Memory B cell (primary cell): ENCODE measurements around the gene SHISA3.

Source experiments
- ATAC-seq: fragments of 150-1000 bp; cut with Tn5 transposase; 2 replicates; pipeline ENCODE4 v1.10.0; 2021; ENCODE audit warnings: low read depth, mild to moderate bottlenecking, moderate library complexity
- DNase-seq, 2 donors: peaks; one replicate each; pipeline ENCODE4 v3.0.0; 2022; ENCODE audit warnings: low spot score in 2 of 2
- H3K27ac Mint-ChIP-seq: one replicate; pipeline ENCODE4 v1.8.0; 2022; ENCODE audit warnings: mild to moderate bottlenecking, moderate library complexity, mixed read lengths
- H3K27me3 Mint-ChIP-seq: one replicate; pipeline ENCODE4 v1.8.0; 2022; ENCODE audit warnings: mixed read lengths
- H3K36me3 Mint-ChIP-seq: one replicate; pipeline ENCODE4 v1.8.0; 2022; ENCODE audit warnings: mild to moderate bottlenecking, mixed read lengths
- H3K4me1 Mint-ChIP-seq: one replicate; pipeline ENCODE4 v1.8.0; 2022; ENCODE audit warnings: mixed read lengths
- H3K4me3 Mint-ChIP-seq: one replicate; pipeline ENCODE4 v1.8.0; 2022; ENCODE audit warnings: mild to moderate bottlenecking, moderate library complexity, mixed read lengths
- H3K9me3 Mint-ChIP-seq: one replicate; pipeline ENCODE4 v1.8.0; 2022; ENCODE audit warnings: mixed read lengths

SHISA3 gene

DNA sequence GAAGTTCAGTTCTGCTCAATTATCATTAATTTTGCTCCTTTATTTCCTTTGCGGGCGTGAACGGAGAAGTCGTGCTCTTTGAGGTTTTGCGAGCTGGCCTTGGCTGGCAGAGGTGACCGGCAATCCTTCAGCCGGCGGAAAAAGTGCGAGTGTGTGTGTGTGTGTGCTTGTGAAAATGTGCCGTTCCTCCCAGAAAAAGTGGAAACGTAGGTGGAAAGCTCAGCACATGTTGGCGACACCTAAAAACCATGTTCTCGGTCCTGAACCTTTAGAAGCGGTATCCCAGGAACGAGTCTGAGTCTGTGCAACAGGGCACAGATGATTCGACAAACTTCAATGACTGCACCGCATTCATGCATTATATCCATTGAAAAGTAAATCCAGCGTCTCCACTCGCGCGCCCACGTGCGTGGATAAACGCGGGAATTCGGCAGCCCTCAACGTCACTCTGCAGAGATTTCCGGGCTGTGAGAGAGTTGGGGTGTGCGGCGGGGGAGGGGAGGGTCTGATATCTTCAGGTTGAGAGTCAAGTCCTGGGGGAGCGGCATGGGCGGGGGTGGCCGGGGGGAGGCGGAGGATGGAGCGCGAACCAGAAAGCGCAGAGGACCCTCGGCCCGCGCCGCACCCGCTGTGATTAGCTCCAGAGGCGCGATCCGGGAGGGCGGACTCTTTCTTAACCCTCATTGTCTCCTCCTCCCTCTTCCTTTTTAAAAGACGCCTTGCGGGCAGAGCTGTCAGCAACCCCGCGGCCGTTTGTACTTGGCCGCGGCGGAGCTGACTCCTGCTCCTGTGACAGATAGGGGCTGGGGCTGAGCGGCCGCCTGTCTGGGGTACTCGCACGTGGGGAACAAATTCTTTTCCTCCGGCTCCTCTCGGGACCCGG is at the start of gene SHISA3:
TSS of gene SHISA3 (plus strand) at position 737 of the 883 bp plus-strand sequence. CDS start 569 bp downstream, outside the sequence.
- DNase-seq (peak in 1 of 2 donors; percentile 19), ATAC-seq (peak; percentile 44)
- Mint-ChIP-seq H3K27me3 (peaks cover 20% of the 10 kb centered on the region), H3K36me3 (no peaks in the 10 kb centered on the region), H3K9me3 (no peaks in the 10 kb centered on the region), H3K27ac (no peak within 1 kb of the TSS), H3K4me1 (peaks cover 21% of the 10 kb centered on the region), H3K4me3 (peak within 1 kb of the TSS; percentile 85)

GRCh38 chr4:42348247-42348646 is 49.0 kb upstream of the SHISA3 start:
- H3K36me3 Mint-ChIP-seq: no peaks in the 10 kb centered on the region

DNA sequence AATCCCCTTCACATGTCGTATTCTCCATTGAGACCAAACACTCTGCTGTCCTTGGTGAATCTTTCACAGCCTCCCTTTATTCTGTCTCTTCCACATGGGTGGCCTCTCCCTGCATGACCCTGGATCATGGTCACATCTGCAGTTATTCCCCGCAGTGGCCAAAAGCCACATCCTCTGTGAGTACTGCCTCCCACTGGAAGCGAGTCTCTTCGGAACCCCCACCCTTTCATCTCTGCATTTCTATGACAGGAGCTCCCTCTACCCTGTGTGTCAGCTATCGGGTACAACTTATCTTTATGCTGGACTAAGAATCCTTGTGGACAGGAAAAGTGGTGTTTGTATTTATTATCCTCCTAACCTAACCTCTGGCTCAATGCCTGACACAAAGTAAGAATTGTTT is 48.6 kb upstream of the SHISA3 start:
- Mint-ChIP-seq H3K9me3 (no peaks in the 10 kb centered on the region), H3K27me3 (peaks cover 5% of the 10 kb centered on the region), H3K36me3 (no peaks in the 10 kb centered on the region), H3K4me1 (peaks cover 10% of the 10 kb centered on the region), H3K27ac (no peak overlapping the region), H3K4me3 (no peak overlapping the region)
- no peak for ATAC-seq
- DNase-seq: no peak

More at GRCh38 chr4:42348247-42348646, 49.0 kb upstream of the SHISA3 start:
- peaks cover 6% of the 10 kb centered on the region for H3K27me3 Mint-ChIP-seq
- H3K4me1 Mint-ChIP-seq: peaks cover 12% of the 10 kb centered on the region
- DNase-seq (no peak), ATAC-seq (no peak)
- H3K9me3 Mint-ChIP-seq: no peaks in the 10 kb centered on the region
- no peak overlapping the region for H3K27ac Mint-ChIP-seq
- no peak overlapping the region for H3K4me3 Mint-ChIP-seq

GRCh38 chr4:42350611-42351182 is 46.6 kb upstream of the SHISA3 start:
- Mint-ChIP-seq H3K4me1 (no peaks in the 10 kb centered on the region), H3K9me3 (no peaks in the 10 kb centered on the region), H3K36me3 (no peaks in the 10 kb centered on the region), H3K27me3 (peaks cover 10% of the 10 kb centered on the region), H3K27ac (no peak overlapping the region), H3K4me3 (no peak overlapping the region)
- DNase-seq (no peak), ATAC-seq (no peak)

- Mint-ChIP-seq H3K27me3 (peaks cover 16% of the 10 kb centered on the region), H3K9me3 (no peaks in the 10 kb centered on the region), H3K4me3 (no peak overlapping the region), H3K27ac (no peak overlapping the region), H3K4me1 (no peaks in the 10 kb centered on the region), H3K36me3 (no peaks in the 10 kb centered on the region)
- ATAC-seq: no peak
- no peak for DNase-seq
These were observed 45.2 kb upstream of the SHISA3 start for GRCh38 chr4:42352049-42352448.

DNA sequence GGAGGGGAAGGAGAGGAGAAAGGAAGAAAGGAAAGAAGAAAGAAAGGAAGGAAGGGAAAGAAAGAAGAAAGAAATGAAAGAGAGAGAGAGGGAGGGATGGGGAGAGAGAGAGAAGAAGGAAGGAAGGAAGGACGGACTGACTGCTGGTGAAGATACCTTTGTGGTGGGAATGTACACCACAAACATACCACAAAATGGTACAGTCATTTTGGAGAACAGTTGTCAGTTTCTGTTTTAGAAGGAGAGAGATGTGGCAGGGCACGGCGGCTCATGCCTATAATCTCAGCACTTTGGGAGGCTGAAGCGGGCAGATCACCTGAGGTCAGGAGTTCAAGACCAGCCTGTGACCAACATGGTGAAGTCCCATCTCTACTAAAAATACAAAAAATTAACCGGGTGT is 40.0 kb upstream of the SHISA3 start:
- H3K4me3 Mint-ChIP-seq: no peak overlapping the region
- DNase-seq (no peak), ATAC-seq (no peak)
- H3K27me3 Mint-ChIP-seq: peaks cover 22% of the 10 kb centered on the region
- no peaks in the 10 kb centered on the region for H3K36me3 Mint-ChIP-seq
- H3K27ac Mint-ChIP-seq: no peak overlapping the region
- no peaks in the 10 kb centered on the region for H3K4me1 Mint-ChIP-seq
- no peaks in the 10 kb centered on the region for H3K9me3 Mint-ChIP-seq

DNA sequence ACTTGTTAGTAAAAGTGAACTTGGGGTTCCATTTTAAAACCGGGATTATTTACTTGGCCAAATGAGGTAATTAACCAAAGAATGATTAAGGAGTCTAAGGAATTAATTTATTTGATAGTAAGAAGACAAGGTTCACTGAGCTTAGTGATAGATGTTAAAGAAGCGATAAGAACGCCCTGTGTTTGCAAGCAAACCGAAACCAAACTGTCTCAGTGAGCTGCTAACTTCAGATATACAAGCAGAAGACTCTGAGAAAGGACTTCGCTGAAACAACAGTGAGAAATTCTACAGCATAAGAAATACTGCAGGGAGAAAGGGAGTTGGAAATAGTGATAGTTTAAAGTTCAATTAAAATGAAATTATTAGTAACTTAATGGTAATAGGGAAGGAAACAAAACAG is 37.6 kb upstream of the SHISA3 start:
- Mint-ChIP-seq H3K36me3 (no peaks in the 10 kb centered on the region), H3K9me3 (no peaks in the 10 kb centered on the region), H3K4me3 (no peak overlapping the region), H3K27me3 (peaks cover 14% of the 10 kb centered on the region), H3K4me1 (no peaks in the 10 kb centered on the region), H3K27ac (no peak overlapping the region)
- no peak for ATAC-seq
- no peak for DNase-seq

DNA sequence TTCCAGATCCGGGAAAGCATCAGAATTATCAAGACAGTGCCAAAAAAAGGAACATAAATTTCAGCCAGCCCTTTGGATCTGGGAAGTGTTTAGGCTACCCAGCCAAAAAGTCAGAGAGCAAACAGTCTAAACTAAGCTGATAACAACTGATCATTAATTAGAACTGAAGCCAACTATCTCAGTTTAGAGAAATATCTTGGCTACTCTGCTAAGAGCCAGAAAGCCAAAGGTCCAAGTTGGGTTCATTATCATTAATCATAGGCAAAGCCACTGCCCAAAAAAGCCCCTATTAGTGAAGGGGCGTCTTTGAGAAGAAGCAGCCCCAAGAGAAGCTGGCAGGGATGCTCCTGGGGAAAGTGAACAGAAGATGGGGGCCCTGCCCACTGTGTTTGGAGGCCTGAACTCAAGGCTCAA is 37.0 kb upstream of the SHISA3 start:
- H3K36me3 Mint-ChIP-seq: no peaks in the 10 kb centered on the region
- no peak overlapping the region for H3K4me3 Mint-ChIP-seq
- ATAC-seq (no peak), DNase-seq (no peak)
- H3K27me3 Mint-ChIP-seq: peaks cover 14% of the 10 kb centered on the region
- no peak overlapping the region for H3K27ac Mint-ChIP-seq
- no peaks in the 10 kb centered on the region for H3K9me3 Mint-ChIP-seq
- H3K4me1 Mint-ChIP-seq: no peaks in the 10 kb centered on the region

- DNase-seq: no peak
- no peak overlapping the region for H3K27ac Mint-ChIP-seq
- H3K36me3 Mint-ChIP-seq: no peaks in the 10 kb centered on the region
- no peak overlapping the region for H3K4me3 Mint-ChIP-seq
- H3K4me1 Mint-ChIP-seq: no peaks in the 10 kb centered on the region
- H3K27me3 Mint-ChIP-seq: peaks cover 11% of the 10 kb centered on the region
- H3K9me3 Mint-ChIP-seq: no peaks in the 10 kb centered on the region
- no peak for ATAC-seq
These were observed 35.8 kb upstream of the SHISA3 start for GRCh38 chr4:42361456-42361855.

GRCh38 chr4:42362591-42362990 is 34.7 kb upstream of the SHISA3 start:
- Mint-ChIP-seq H3K4me1 (no peaks in the 10 kb centered on the region), H3K36me3 (no peaks in the 10 kb centered on the region), H3K27ac (no peak overlapping the region), H3K4me3 (no peak overlapping the region), H3K27me3 (peaks cover 8% of the 10 kb centered on the region), H3K9me3 (no peaks in the 10 kb centered on the region)
- ATAC-seq (no peak), DNase-seq (no peak)

- Mint-ChIP-seq H3K4me1 (no peaks in the 10 kb centered on the region), H3K36me3 (no peaks in the 10 kb centered on the region), H3K27me3 (peaks cover 8% of the 10 kb centered on the region), H3K4me3 (no peak overlapping the region), H3K27ac (no peak overlapping the region), H3K9me3 (no peaks in the 10 kb centered on the region)
- DNase-seq (no peak), ATAC-seq (no peak)
These were observed 33.7 kb upstream of the SHISA3 start for GRCh38 chr4:42363614-42364013.

GRCh38 chr4:42364266-42365053 is 32.8 kb upstream of the SHISA3 start:
- no peak overlapping the region for H3K27ac Mint-ChIP-seq
- no peaks in the 10 kb centered on the region for H3K9me3 Mint-ChIP-seq
- peaks cover 4% of the 10 kb centered on the region for H3K27me3 Mint-ChIP-seq
- no peak for DNase-seq
- H3K36me3 Mint-ChIP-seq: no peaks in the 10 kb centered on the region
- ATAC-seq: no peak
- H3K4me1 Mint-ChIP-seq: no peaks in the 10 kb centered on the region
- no peak overlapping the region for H3K4me3 Mint-ChIP-seq

DNA sequence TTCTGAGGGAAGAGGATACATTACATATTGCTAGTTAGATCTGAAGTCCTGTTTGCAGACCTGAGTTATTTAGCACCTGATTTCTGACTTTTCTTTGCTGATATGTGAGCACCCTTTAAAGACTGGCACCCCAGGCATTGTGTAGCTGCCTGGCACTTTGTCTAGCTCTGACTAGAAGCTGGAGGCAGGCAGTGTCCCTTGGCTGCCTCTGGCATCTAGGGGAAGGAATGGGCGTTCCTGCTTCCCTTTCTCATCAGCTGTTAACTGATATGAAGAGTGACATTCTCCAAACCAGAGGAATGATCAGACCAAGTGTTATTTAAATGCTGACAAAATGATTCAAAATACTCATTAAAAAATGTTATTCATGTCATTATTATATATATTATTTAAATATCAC is 30.3 kb upstream of the SHISA3 start:
- Mint-ChIP-seq H3K36me3 (no peaks in the 10 kb centered on the region), H3K4me1 (no peaks in the 10 kb centered on the region), H3K4me3 (no peak overlapping the region), H3K9me3 (no peaks in the 10 kb centered on the region), H3K27me3 (peaks cover 4% of the 10 kb centered on the region), H3K27ac (no peak overlapping the region)
- DNase-seq (no peak), ATAC-seq (no peak)

GRCh38 chr4:42369489-42369888 is 27.8 kb upstream of the SHISA3 start:
- no peak for ATAC-seq
- no peak for DNase-seq
- Mint-ChIP-seq H3K4me1 (no peaks in the 10 kb centered on the region), H3K4me3 (no peak overlapping the region), H3K36me3 (no peaks in the 10 kb centered on the region), H3K27me3 (peaks cover 4% of the 10 kb centered on the region), H3K27ac (no peak overlapping the region), H3K9me3 (peaks cover 2% of the 10 kb centered on the region)
